Loucy (cell line): ENCODE results near the gene MAML3.

Experiments used
- H2AFZ ChIP-seq: fragments of 200-600 bp; sonication (generic); 2 replicates; pipeline ENCODE4 v1.6.0; 2016; ENCODE audit warnings: antibody characterized with exemption, mild to moderate bottlenecking, low read length, moderate library complexity
- H3F3A ChIP-seq: fragments of 200-600 bp; 2 replicates; pipeline ENCODE4 v1.6.0; 2016; ENCODE audit warnings: antibody characterized with exemption, low read depth, mild to moderate bottlenecking
- H3K27me3 ChIP-seq: fragments of 200-600 bp; sonication (generic); 2 replicates; pipeline ENCODE4 v1.6.1; 2014; ENCODE audit warnings: low read length, mild to moderate bottlenecking; ENCODE audit not compliant: insufficient read depth, poor library complexity, severe bottlenecking
- H3K36me3 ChIP-seq: fragments of 200-600 bp; sonication (generic); 2 replicates; pipeline ENCODE4 v1.6.1; 2016; ENCODE audit warnings: low read length; ENCODE audit not compliant: insufficient read depth
- H3K4me1 ChIP-seq: fragments of 200-600 bp; sonication (generic); 2 replicates; pipeline ENCODE4 v1.5.1; 2014; ENCODE audit warnings: low read length, mild to moderate bottlenecking; ENCODE audit not compliant: insufficient read depth, poor library complexity, severe bottlenecking
- H3K4me2 ChIP-seq: fragments of 200-600 bp; sonication (generic); 2 replicates; pipeline ENCODE4 v1.6.0; 2014; ENCODE audit warnings: antibody characterized with exemption, low read length, low read depth, mild to moderate bottlenecking; ENCODE audit not compliant: poor library complexity, severe bottlenecking
- H3K4me3 ChIP-seq: fragments of 200-600 bp; sonication (generic); 2 replicates; pipeline ENCODE4 v1.5.1; 2014; ENCODE audit warnings: low read length, mild to moderate bottlenecking, mixed read lengths; ENCODE audit not compliant: poor library complexity, severe bottlenecking
- H3K79me2 ChIP-seq: fragments of 200-600 bp; sonication (generic); 2 replicates; pipeline ENCODE4 v1.6.1; 2014; ENCODE audit warnings: low read length; ENCODE audit not compliant: insufficient read depth
- H3K9ac ChIP-seq: fragments of 200-600 bp; sonication (generic); 2 replicates; pipeline ENCODE4 v1.6.0; 2014; ENCODE audit warnings: mild to moderate bottlenecking, low read depth, low read length, moderate library complexity; ENCODE audit not compliant: poor library complexity, severe bottlenecking
- H3K9me2 ChIP-seq: fragments of 200-600 bp; sonication (generic); replicated peaks from 2 replicates; pipeline ENCODE4 v1.6.1; 2016; ENCODE audit warnings: low read depth, low read length, mixed read lengths
- H3K9me3 ChIP-seq: fragments of 200-600 bp; sonication (generic); 2 replicates; pipeline ENCODE4 v1.6.1; 2014; ENCODE audit warnings: mild to moderate bottlenecking, antibody characterized with exemption, low read length, low read depth; ENCODE audit not compliant: insufficient read depth
- H4K20me1 ChIP-seq: fragments of 200-600 bp; sonication (generic); 2 replicates; pipeline ENCODE4 v1.6.0; 2014; ENCODE audit warnings: antibody characterized with exemption, low read length, mild to moderate bottlenecking; ENCODE audit not compliant: insufficient read depth, poor library complexity, severe bottlenecking
- EZH2phosphoT487 ChIP-seq: fragments of 200-600 bp; IDR thresholded peaks from 2 replicates; pipeline ENCODE4 v1.6.1; 2018; ENCODE audit warnings: antibody characterized with exemption, mild to moderate bottlenecking, moderate library complexity, borderline replicate concordance
- TF ChIP-seq, protein P1 (sequence below): fragments of 200-600 bp; sonication (generic); conservative IDR thresholded peaks from 2 replicates; pipeline ENCODE4 v1.5.1; 2014; ENCODE audit warnings: mild to moderate bottlenecking, antibody characterized with exemption, low read length

Gene MAML3

DNA sequence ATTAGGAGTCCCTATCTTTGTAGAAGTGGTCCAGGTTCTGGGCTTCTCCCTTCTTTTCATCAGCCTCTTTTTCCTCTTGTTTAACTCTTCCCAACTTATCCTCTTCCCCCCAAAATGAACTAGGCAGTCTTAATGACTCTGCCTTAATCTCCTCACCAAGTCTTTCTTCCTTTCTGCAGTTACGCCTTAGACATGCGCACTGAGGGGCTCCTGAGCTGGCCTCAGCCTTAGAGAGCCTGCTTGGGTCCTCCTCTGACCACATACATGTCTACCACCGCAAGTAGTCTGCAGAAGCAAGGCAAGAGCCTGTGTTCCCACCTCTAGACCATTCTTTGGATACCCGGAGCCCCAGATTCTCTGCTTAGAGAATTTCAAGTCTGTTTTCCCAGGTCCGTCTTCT, 288.4 kb downstream of the MAML3 start:
- Histone ChIP-seq H2AFZ (no peak overlapping the region), H3K9me2 (no peaks in the 10 kb centered on the region), H3K4me2 (no peak overlapping the region), H3K9me3 (no peaks in the 10 kb centered on the region), H3F3A (no peaks in the 10 kb centered on the region), H3K36me3 (0 out of 2 replicates have a peak, but pooled peaks cover 3% of the 10 kb centered on the region), H3K4me3 (no peak overlapping the region), H4K20me1 (no peaks in the 10 kb centered on the region), H3K4me1 (peaks cover 8% of the 10 kb centered on the region), H3K27me3 (no peaks in the 10 kb centered on the region), H3K79me2 (no peaks in the 10 kb centered on the region), H3K9ac (no peak overlapping the region)
- no peak for TF ChIP-seq EZH2phosphoT487
- TF ChIP-seq, protein P1, sequence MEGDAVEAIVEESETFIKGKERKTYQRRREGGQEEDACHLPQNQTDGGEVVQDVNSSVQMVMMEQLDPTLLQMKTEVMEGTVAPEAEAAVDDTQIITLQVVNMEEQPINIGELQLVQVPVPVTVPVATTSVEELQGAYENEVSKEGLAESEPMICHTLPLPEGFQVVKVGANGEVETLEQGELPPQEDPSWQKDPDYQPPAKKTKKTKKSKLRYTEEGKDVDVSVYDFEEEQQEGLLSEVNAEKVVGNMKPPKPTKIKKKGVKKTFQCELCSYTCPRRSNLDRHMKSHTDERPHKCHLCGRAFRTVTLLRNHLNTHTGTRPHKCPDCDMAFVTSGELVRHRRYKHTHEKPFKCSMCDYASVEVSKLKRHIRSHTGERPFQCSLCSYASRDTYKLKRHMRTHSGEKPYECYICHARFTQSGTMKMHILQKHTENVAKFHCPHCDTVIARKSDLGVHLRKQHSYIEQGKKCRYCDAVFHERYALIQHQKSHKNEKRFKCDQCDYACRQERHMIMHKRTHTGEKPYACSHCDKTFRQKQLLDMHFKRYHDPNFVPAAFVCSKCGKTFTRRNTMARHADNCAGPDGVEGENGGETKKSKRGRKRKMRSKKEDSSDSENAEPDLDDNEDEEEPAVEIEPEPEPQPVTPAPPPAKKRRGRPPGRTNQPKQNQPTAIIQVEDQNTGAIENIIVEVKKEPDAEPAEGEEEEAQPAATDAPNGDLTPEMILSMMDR: no peak

- H4K20me1 ChIP-seq: no peaks in the 10 kb centered on the region
- no peaks in the 10 kb centered on the region for H3K27me3 ChIP-seq
- H3K9ac ChIP-seq: no peak overlapping the region
- H3F3A ChIP-seq: no peaks in the 10 kb centered on the region
- H3K4me3 ChIP-seq: no peak overlapping the region
- H3K36me3 ChIP-seq: 0 out of 2 replicates have a peak, but pooled peaks cover 3% of the 10 kb centered on the region
- H3K9me2 ChIP-seq: no peaks in the 10 kb centered on the region
- no peak overlapping the region for H3K4me2 ChIP-seq
- 0 out of 2 replicates have a peak, but pooled peaks cover 1% of the 10 kb centered on the region for H3K79me2 ChIP-seq
- peaks cover 10% of the 10 kb centered on the region for H3K4me1 ChIP-seq
- TF ChIP-seq, protein P1: no peak
- no peak for TF ChIP-seq EZH2phosphoT487
- H2AFZ ChIP-seq: no peak overlapping the region
- H3K9me3 ChIP-seq: no peaks in the 10 kb centered on the region
These were observed 290.5 kb downstream of the MAML3 start for GRCh38 chr4:139863531-139863930.

DNA sequence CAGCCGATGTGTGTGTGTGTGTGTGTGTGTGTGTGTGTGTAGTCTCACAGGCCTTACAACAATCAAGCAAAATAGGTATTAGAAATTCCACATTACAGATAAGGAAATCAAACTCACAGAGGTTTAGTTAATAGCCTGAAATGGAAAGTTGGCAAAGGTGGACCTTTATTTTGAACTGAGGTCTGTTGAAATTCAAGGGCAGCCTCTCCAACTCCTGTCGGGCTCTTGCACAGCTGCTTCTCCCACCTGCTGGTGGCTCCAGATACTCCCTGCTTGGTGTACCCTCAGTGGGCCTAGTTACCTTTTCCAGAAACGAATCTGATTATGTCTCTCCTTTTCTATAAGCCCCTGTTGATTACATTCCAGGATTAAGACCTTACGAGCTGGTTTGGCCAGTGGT, 292.5 kb downstream of the MAML3 start:
- Histone ChIP-seq H3K36me3 (no peaks in the 10 kb centered on the region), H3K4me1 (peaks cover 28% of the 10 kb centered on the region), H3K27me3 (no peaks in the 10 kb centered on the region), H3F3A (peaks cover 5% of the 10 kb centered on the region; the same call in 1 of the 2 replicates), H3K9me3 (no peaks in the 10 kb centered on the region), H3K4me3 (no peak overlapping the region), H4K20me1 (no peaks in the 10 kb centered on the region), H2AFZ (no peak overlapping the region), H3K9ac (no peak overlapping the region), H3K9me2 (no peaks in the 10 kb centered on the region), H3K4me2 (no peak overlapping the region), H3K79me2 (0 out of 2 replicates have a peak, but pooled peaks cover 5% of the 10 kb centered on the region)
- TF ChIP-seq, protein P1: no peak
- TF ChIP-seq EZH2phosphoT487: no peak
